ENCODE results near the gene CCNY.
"Not testable (repeated sequence)": the region's sequence is repeated elsewhere in the genome, so short reads cannot be mapped to it uniquely, and the experiment has no call there.

Gene CCNY

GRCh38 chr10:35412003-35412723 is 75.9 kb downstream of the CCNY start:
- DNase-seq = no peak

- DNase-seq = no peak
Measured at GRCh38 chr10:35412900-35413491, 76.7 kb downstream of the CCNY start.

- no peak for DNase-seq
Measured at GRCh38 chr10:35413985-35414861, 77.9 kb downstream of the CCNY start.

- DNase-seq = no peak
Measured at GRCh38 chr10:35415505-35415904, 79.2 kb downstream of the CCNY start.

- DNase-seq = no peak
Measured at GRCh38 chr10:35416619-35417312, 80.5 kb downstream of the CCNY start.

- no peak for DNase-seq
Measured at GRCh38 chr10:35417313-35417625, 81.0 kb downstream of the CCNY start.

- DNase-seq = no peak
Measured at GRCh38 chr10:35417795-35418194, 81.5 kb downstream of the CCNY start.

GRCh38 chr10:35418580-35418979 is 82.3 kb downstream of the CCNY start:
- DNase-seq = not testable (repeated sequence)

- no peak for DNase-seq
Measured at GRCh38 chr10:35420044-35420443, 83.7 kb downstream of the CCNY start.

- DNase-seq = no peak
Measured at GRCh38 chr10:35420827-35421552, 84.7 kb downstream of the CCNY start.

- no peak for DNase-seq
Measured at GRCh38 chr10:35421553-35422178, 85.4 kb downstream of the CCNY start.

GRCh38 chr10:35422228-35422627 is 85.9 kb downstream of the CCNY start:
- no peak for DNase-seq

- DNase-seq = no peak
Measured at GRCh38 chr10:35423505-35424306, 87.4 kb downstream of the CCNY start.

- DNase-seq = no peak
Measured at GRCh38 chr10:35424680-35425285, 88.5 kb downstream of the CCNY start.

GRCh38 chr10:35425595-35425994 is 89.3 kb downstream of the CCNY start:
- DNase-seq = no peak

GRCh38 chr10:35426657-35427056 is 90.3 kb downstream of the CCNY start:
- DNase-seq = no peak

GRCh38 chr10:35427543-35427942 is 91.2 kb downstream of the CCNY start:
- no peak for DNase-seq

- no peak for DNase-seq
Measured at GRCh38 chr10:35428521-35428920, 92.2 kb downstream of the CCNY start.

- DNase-seq = no peak
Measured at GRCh38 chr10:35432781-35433338, 96.6 kb downstream of the CCNY start.

- no peak for DNase-seq
Measured at GRCh38 chr10:35433851-35434426, 97.6 kb downstream of the CCNY start.

All from cortex of kidney (tissue), 1 donor.